Body of pancreas (tissue), 4 donors: ENCODE data around the gene C6orf89. TPM values are rescaled to one million over a fixed set of nuclear protein-coding genes. Genes with fewer than 3 reads are reported as not detected.
"Not testable (repeated sequence)": the region's sequence is repeated elsewhere in the genome, so short reads cannot be mapped to it uniquely, and the experiment has no call there.

Source experiments
- ATAC-seq: fragments of 150-250 bp; one replicate; pipeline ENCODE4 v1.9.1; 2016
- DNase-seq, 4 donors: peaks; one replicate each; pipeline ENCODE4 v3.0.0-alpha.2; 2019
- H3K27ac ChIP-seq, 4 donors: fragments of 200-600 bp; sonication (generic); 1 replicate in 3 of 4; 2 replicates in 1 of 4; pipeline versions ENCODE4 v1.5.1 to v1.6.1; 2016 to 2019; ENCODE audit warnings: mild to moderate bottlenecking in 1 of 4, mixed read lengths in 1 of 4, moderate library complexity in 1 of 4
- H3K27me3 ChIP-seq, 2 donors: fragments of 200-600 bp; sonication (generic); one replicate each; pipeline ENCODE4 v1.6.0; 2016; ENCODE audit warnings: mild to moderate bottlenecking in 1 of 2
- H3K36me3 ChIP-seq, 2 donors: fragments of 200-600 bp; sonication (generic); replicated peaks in 1 of 2; 2 replicates each; pipeline ENCODE4 v1.5.1; 2016; ENCODE audit warnings: low read depth in 2 of 2; ENCODE audit not compliant: insufficient read depth in 1 of 2
- H3K4me1 ChIP-seq: fragments of 200-600 bp; sonication (generic); one replicate; pipeline ENCODE4 v1.6.0; 2016
- H3K4me3 ChIP-seq, 2 donors: fragments of 200-600 bp; sonication (generic); 1 replicate in 1 of 2; 2 replicates in 1 of 2; pipeline ENCODE4 v1.5.1; 2016 to 2019
- H3K9me3 ChIP-seq, 3 donors: fragments of 200-600 bp; sonication (generic); 1 replicate in 2 of 3; 2 replicates in 1 of 3; pipeline ENCODE4 v1.5.1; 2016
- POLR2A ChIP-seq, 3 donors: fragments of 450-650 bp; IDR thresholded peaks; one replicate each; pipeline ENCODE4 v1.6.1; 2016; ENCODE audit warnings: antibody characterized with exemption in 3 of 3, mild to moderate bottlenecking in 2 of 3
- WGBS, 2 donors: methylation state at CpG; one replicate each; pipeline ENCODE4 v1.1.5; 2017; 5-methylcytosine and 5-hydroxymethylcytosine counted together
- intact Hi-C: fragments of 100-400 bp; cut with DNase I; formaldehyde crosslinking; loops from one replicate; pipeline ENCODE4 v1.15.1; 2023
- total RNA-seq, 2 donors: library from RNA; depleted of rRNA; stranded (reverse); fragments of >200 nt; gene quantifications; one replicate each; pipeline ENCODE4 v1.1.0, GENCODE V29; 2016
- TF ChIP-seq, protein P1 (sequence below), 7 experiments: fragments of 450-650 bp in 4 of 7; fragments of 200-600 bp in 3 of 7; sonication (generic) in 3 of 7; IDR thresholded peaks; one replicate each; pipeline ENCODE4 v1.5.1; 2016 to 2019; ENCODE audit warnings: antibody characterized with exemption in 7 of 7

C6orf89 gene
- total RNA-seq, 2 donors from 2014 or later, result 16.5 to 25.7 TPM

DNA sequence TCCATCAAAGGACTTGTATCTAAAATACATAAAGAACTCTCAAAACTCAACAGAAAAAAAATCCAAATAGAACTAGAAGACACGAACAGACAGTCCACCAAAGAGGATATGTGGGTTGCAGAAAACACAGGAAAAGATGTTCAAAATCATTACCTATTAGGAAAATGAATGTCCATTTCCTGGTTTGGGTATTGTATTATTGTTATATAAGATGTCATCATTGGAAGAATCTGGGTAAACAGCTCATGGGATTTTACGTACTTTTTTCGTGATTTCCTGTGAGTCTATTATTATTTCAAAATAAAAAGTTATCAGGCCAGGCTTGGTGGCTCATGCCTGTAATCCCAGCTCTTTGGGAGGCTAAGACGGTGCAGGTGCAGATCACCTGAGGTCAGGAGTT lies 59.5 kb downstream of the C6orf89 start:
- no peak for DNase-seq
- Histone ChIP-seq H3K4me3 (no peak overlapping the region), H3K27me3 (no peaks in the 10 kb centered on the region), H3K4me1 (peaks cover 13% of the 10 kb centered on the region), H3K9me3 (no peaks in the 10 kb centered on the region), H3K27ac (peak overlapping the region in 1 of 4 donors; percentile 47), H3K36me3 (no peaks in the 10 kb centered on the region)
- TF ChIP-seq POLR2A (IDR thresholded peaks at IDR 0.05), result no peak
- TF ChIP-seq, protein P1, sequence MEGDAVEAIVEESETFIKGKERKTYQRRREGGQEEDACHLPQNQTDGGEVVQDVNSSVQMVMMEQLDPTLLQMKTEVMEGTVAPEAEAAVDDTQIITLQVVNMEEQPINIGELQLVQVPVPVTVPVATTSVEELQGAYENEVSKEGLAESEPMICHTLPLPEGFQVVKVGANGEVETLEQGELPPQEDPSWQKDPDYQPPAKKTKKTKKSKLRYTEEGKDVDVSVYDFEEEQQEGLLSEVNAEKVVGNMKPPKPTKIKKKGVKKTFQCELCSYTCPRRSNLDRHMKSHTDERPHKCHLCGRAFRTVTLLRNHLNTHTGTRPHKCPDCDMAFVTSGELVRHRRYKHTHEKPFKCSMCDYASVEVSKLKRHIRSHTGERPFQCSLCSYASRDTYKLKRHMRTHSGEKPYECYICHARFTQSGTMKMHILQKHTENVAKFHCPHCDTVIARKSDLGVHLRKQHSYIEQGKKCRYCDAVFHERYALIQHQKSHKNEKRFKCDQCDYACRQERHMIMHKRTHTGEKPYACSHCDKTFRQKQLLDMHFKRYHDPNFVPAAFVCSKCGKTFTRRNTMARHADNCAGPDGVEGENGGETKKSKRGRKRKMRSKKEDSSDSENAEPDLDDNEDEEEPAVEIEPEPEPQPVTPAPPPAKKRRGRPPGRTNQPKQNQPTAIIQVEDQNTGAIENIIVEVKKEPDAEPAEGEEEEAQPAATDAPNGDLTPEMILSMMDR (IDR thresholded peaks at IDR 0.05), result no peak
- intact Hi-C loops, result no loop called here
- 38 to 81% methylated on average over 4 of the region's 4 CpGs for WGBS, 2 donors
- ATAC-seq, result no peak

DNA sequence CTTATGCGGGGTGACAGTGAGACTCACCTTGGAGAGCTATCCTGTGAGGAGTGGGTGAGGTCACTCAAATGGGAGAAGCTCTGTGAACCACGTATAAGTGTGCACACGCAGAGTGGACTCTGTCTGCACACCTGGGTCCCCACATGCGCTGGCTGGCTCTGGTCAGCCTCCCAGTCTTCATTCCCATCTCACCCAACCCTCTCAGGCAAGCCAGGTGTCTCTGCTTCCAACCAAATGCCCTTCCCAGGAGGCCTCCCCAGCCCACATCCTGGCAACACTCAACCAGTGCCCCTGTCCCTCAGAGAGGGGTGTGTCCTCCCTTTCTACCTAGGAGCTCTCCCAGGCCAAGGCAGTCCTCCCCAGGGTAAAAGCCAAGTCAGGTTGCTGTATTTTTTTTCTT lies 60.8 kb downstream of the C6orf89 start:
- H3K9me3 ChIP-seq, result no peaks in the 10 kb centered on the region
- H3K27me3 ChIP-seq, result no peaks in the 10 kb centered on the region
- DNase-seq (no peak), ATAC-seq (no peak)
- no peak overlapping the region for H3K4me3 ChIP-seq
- H3K27ac ChIP-seq, result no peak overlapping the region
- intact Hi-C loops, result no loop called here
- 82% methylated on average over 4 of the region's 4 CpGs for WGBS, 2 donors
- TF ChIP-seq, protein P1 (IDR thresholded peaks at IDR 0.05), result no peak
- no peak for TF ChIP-seq POLR2A (IDR thresholded peaks at IDR 0.05)
- no peaks in the 10 kb centered on the region for H3K36me3 ChIP-seq
- H3K4me1 ChIP-seq, result peaks cover 13% of the 10 kb centered on the region

DNA sequence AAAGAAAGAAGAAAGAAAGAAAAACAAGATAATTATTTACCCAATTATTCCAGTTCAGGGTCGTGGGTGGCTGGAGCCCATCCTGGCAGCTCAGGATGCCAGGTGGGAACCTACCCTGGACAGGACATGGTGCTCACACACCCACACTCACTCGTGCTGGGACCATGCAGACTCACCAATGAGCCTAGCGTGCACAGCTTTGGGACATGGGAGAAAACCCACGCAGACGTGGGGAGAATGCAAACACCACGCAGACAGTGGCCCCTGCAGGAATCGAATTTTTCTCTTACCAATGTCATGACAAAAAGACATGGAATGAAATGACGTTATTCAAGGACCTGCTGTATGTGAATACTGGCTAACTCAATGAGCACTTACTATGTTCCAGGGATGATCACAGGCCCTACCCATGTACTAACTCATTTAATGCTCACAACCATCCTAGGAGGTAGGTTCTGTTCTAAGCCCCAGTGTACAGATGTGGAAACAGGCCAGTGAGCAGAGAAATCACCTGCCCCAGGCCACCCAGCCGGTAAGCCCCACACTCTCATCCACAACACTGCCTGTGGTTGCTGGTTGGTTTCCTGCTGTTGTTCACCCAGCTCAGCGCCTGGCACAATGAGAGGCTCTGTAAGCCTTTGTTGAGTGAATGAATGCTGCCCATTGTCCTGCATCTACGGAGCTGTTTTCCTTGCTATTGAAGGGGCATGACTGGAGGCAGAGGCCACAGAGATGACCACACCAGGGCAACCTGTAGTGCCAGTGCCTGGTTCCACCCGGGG lies 62.0 kb downstream of the C6orf89 start:
- Histone ChIP-seq H3K4me1 (peaks cover 13% of the 10 kb centered on the region), H3K27me3 (no peaks in the 10 kb centered on the region), H3K4me3 (no peak overlapping the region), H3K36me3 (no peaks in the 10 kb centered on the region), H3K27ac (no peak overlapping the region), H3K9me3 (no peaks in the 10 kb centered on the region)
- WGBS, 2 donors, result 62 to 67% methylated on average over 7 to 12 of the region's 12 CpGs
- ATAC-seq, result no peak
- intact Hi-C loops, result no loop called here
- no peak for DNase-seq
- no peak for TF ChIP-seq POLR2A (IDR thresholded peaks at IDR 0.05)
- TF ChIP-seq, protein P1 (IDR thresholded peaks at IDR 0.05), result no peak

DNA sequence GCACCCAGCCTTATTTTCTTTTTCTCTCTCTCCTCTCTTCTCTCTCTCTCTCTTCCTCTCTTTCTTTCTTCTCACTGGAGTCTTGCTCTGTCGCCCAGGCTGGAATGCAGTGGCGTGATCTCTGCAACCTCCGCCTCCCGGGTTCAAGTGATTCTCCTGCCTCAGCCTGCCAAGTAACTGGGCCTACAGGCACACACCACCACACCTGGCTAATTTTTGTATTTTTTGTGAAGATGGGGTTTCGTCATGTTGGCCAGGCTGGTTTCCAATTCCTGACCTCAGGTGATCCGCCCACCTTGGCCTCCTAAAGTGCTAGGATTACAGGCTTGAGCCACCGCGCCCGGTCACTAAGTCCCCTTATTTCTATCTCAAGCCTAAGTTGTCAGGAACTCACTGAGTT lies 63.3 kb downstream of the C6orf89 start:
- DNase-seq, ATAC-seq, intact Hi-C loops, H3K36me3 ChIP-seq, H3K27ac ChIP-seq, H3K9me3 ChIP-seq, H3K4me3 ChIP-seq, H3K27me3 ChIP-seq: not testable (repeated sequence)
- peaks cover 13% of the 10 kb centered on the region for H3K4me1 ChIP-seq
- WGBS, 2 donors, result 76 to 88% methylated on average over 9 of the region's 9 CpGs

DNA sequence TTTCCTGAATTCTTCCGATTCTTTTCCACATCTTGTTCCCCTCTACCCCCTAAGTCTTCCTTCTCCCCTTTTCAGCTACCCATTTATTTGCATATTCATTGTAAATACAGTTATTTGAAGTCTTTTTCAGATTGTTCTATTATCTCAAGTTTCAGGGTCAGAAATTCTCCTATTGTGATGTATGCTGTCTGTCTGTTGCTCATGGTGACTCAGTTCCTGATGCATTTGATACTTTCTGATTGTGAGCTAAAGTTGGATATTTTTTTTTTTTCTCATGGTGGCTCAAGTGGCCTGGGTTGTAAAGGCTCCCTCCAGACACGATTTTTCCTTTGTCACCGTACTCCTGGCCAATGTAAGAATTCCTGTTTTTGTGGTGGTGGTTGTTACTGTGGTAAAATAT lies 63.9 kb downstream of the C6orf89 start:
- H3K36me3 ChIP-seq, result no peaks in the 10 kb centered on the region
- 69 to 72% methylated on average over 3 of the region's 3 CpGs for WGBS, 2 donors
- H3K4me1 ChIP-seq, result peaks cover 9% of the 10 kb centered on the region
- TF ChIP-seq, protein P1 (IDR thresholded peaks at IDR 0.05), result no peak
- TF ChIP-seq POLR2A (IDR thresholded peaks at IDR 0.05), result no peak
- H3K27me3 ChIP-seq, result no peaks in the 10 kb centered on the region
- intact Hi-C loops, result no loop called here
- H3K9me3 ChIP-seq, result no peaks in the 10 kb centered on the region
- DNase-seq (no peak), ATAC-seq (no peak)
- H3K27ac ChIP-seq, result no peak overlapping the region
- no peak overlapping the region for H3K4me3 ChIP-seq
